COLO829 (cell line): ENCODE data around the gene DDX23.
A peak's percentile ranks its signal among the peaks of the same experiment; 100 is the strongest.

Experiments used
- DNase-seq: peaks from one replicate; pipeline ENCODE4 v3.0.0; 2012; ENCODE audit warnings: low spot score

The DDX23 gene

GRCh38 chr12:48823281-48823680, 28.7 kb downstream of the DDX23 start:
- DNase-seq, result no peak

- DNase-seq, result no peak
Measured at GRCh38 chr12:48822711-48823110, 29.3 kb downstream of the DDX23 start.

GRCh38 chr12:48822139-48822538, 29.8 kb downstream of the DDX23 start:
- DNase-seq, result no peak

- no peak for DNase-seq
Measured at GRCh38 chr12:48819986-48820725, 31.8 kb downstream of the DDX23 start.

GRCh38 chr12:48818831-48819590, 33.0 kb downstream of the DDX23 start:
- DNase-seq, result no peak

- no peak for DNase-seq
Measured at GRCh38 chr12:48817873-48818830, 33.8 kb downstream of the DDX23 start, which contains the start of gene CACNB3. CACNB3 (plus strand) TSS chr12:48818496; CDS start chr12:48818930, 434 bp downstream.

GRCh38 chr12:48816143-48816854, 35.7 kb downstream of the DDX23 start:
- no peak for DNase-seq

- DNase-seq, result peak; percentile 70
Measured at GRCh38 chr12:48815126-48816110, 36.5 kb downstream of the DDX23 start.

GRCh38 chr12:48814262-48815125, 37.5 kb downstream of the DDX23 start:
- peak; percentile 44 for DNase-seq

GRCh38 chr12:48813465-48814261, 38.3 kb downstream of the DDX23 start:
- no peak for DNase-seq

GRCh38 chr12:48812389-48812788, 39.6 kb downstream of the DDX23 start:
- DNase-seq, result no peak

GRCh38 chr12:48811437-48812090, 40.4 kb downstream of the DDX23 start:
- no peak for DNase-seq

GRCh38 chr12:48810903-48811431, 41.0 kb downstream of the DDX23 start:
- no peak for DNase-seq

- no peak for DNase-seq
Measured at GRCh38 chr12:48807981-48808380, 44.0 kb downstream of the DDX23 start.

GRCh38 chr12:48803675-48804074, 48.3 kb downstream of the DDX23 start:
- DNase-seq, result no peak

GRCh38 chr12:48800971-48801370, 51.0 kb downstream of the DDX23 start:
- DNase-seq, result no peak

- DNase-seq, result no peak
Measured at GRCh38 chr12:48800457-48800856, 51.5 kb downstream of the DDX23 start.

- no peak for DNase-seq
Measured at GRCh38 chr12:48796976-48797375, 55.0 kb downstream of the DDX23 start.
